Dermis microvascular lymphatic vessel endothelial cell (primary cell): ENCODE measurements around the gene CCDC28B. TPM values are rescaled to one million over a fixed set of nuclear protein-coding genes. Genes with fewer than 3 reads are reported as not detected.

ENCODE experiments used
- DNase-seq, 2 donors: peaks; one replicate each; pipeline versions ENCODE4 v3.0.0 to v3.0.0-alpha.2; 2010; ENCODE audit warnings: low read depth in 2 of 2
- total RNA-seq: library from RNA; depleted of rRNA; stranded (reverse); fragments of >200 nt; gene quantifications from 2 replicates; pipeline ENCODE4 v1.2.1, GENCODE V29; 2014

CCDC28B gene
- total RNA-seq, 1 donor from 2014 or later, result 24.4 TPM

GRCh38 chr1:32221980-32222755 lies 21.8 kb downstream of the CCDC28B start, which contains the start of the genes EIF3I and TMEM234:
Gene EIF3I (plus strand): TSS chr1:32222407. CDS start chr1:32222442, 35 bp downstream.
Gene TMEM234 (minus strand): TSS chr1:32222353. CDS start chr1:32222322, 31 bp downstream.
- DNase-seq, result peak; percentile 91 to 94

DNA sequence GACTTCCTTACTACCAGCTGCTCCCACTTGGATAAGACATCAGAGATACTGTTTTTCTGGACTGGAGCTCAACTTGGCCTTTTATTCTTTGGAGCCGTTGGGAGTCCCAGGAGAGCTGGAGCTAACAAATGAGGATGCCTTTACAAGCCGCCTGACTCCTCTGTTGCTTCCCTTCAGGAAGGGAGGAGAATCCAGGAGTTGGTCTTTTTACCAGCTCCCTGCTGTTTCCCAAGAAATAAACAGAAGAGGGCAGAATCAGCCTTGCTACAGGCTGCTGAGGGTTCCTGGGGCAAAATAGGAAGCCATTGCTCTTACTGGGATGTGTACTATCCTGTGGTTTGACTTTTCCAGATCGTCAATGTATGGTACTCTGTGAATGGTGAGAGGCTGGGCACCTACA lies 23.3 kb downstream of the CCDC28B start:
- DNase-seq, result peak in 1 of 2 donors; percentile 52

- no peak for DNase-seq
Measured at GRCh38 chr1:32224285-32224684, 23.9 kb downstream of the CCDC28B start.

DNA sequence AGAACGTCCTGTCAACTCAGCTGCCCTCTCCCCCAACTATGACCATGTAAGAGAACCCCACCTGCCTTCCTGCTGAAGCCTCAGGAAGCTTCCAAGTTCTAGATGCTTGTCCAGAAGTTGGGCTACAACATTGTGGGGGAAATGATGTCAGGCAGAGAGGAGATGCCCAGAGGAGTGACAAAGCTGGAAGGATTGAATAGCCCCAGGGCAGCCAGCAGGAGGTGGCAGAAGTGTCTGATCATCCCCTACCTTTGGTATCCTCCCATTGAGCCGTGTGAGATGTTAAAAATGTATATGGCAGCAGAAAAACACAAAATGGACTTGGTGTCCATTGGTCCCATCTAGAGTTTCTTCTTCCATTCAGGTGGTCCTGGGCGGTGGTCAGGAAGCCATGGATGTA lies 28.4 kb downstream of the CCDC28B start:
- DNase-seq, result no peak

DNA sequence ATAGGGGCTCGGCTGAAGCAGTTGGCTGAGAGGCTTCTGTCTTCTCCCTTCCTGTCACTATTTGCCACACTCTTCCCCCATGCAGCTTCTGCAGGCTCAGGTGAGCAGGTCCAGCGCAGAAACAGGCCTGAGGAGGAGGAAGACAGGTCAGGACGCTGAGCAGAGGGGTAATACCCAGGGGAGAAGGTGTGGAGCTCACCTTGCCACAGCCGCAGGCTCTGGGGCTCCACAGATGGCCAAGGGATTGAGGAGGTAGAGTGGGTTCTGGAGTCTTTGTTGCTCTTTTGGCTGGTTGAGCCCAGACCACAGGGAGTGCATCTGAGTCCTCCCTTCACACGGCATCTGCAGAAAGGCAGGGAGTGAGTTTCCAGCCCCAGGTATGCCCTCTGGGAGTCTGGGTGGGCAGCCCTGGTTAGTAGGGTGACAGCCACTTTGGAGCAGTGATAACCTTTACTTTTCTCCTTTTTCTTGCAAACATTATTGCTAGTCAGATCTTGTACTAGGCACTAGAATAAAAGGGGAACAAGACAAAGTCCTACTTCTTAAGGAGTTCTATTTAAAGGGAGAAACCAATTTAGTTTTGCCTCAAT lies 31.5 kb downstream of the CCDC28B start:
- no peak for DNase-seq

GRCh38 chr1:32232558-32233304 lies 32.3 kb downstream of the CCDC28B start:
- no peak for DNase-seq

- no peak for DNase-seq
Measured at GRCh38 chr1:32234792-32235191, 34.4 kb downstream of the CCDC28B start.

DNA sequence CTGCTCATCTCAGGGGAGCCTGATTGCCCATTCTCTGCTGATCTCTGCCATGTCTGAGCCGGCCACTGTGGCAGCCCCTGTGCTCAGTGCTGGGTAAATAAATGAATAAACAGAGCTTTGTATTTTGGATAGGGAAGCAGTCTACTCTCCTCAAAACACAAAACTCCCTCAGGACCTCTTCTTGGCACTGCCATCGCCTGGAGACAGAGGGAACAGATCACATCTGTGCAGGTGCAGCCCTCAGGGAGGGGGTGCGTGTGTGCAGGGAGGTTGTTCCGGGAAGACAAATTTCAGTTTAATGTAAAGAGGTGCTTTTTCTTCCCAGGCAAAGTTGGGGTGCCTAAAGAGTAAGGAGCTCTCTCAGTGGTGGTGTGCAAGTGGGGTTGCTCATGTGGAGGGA lies 38.9 kb downstream of the CCDC28B start:
- DNase-seq, result no peak

DNA sequence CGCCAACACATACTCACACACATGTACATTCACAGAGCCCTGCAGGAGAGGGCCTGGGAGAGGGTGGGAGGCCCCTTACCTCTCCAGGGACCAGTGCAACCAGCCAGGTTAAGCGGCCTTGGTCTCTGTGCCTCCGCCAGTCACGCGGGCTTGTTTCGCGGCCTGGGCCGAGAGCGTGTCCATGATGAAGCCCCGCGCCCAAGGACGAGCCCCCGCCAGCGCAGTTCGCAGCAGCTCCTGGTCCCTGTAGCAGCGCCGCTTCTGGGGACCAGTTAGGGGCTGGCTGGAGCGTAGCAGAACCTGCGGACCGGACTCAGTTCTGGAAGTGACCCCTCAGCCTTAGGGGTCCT lies 39.4 kb downstream of the CCDC28B start:
- DNase-seq, result no peak

DNA sequence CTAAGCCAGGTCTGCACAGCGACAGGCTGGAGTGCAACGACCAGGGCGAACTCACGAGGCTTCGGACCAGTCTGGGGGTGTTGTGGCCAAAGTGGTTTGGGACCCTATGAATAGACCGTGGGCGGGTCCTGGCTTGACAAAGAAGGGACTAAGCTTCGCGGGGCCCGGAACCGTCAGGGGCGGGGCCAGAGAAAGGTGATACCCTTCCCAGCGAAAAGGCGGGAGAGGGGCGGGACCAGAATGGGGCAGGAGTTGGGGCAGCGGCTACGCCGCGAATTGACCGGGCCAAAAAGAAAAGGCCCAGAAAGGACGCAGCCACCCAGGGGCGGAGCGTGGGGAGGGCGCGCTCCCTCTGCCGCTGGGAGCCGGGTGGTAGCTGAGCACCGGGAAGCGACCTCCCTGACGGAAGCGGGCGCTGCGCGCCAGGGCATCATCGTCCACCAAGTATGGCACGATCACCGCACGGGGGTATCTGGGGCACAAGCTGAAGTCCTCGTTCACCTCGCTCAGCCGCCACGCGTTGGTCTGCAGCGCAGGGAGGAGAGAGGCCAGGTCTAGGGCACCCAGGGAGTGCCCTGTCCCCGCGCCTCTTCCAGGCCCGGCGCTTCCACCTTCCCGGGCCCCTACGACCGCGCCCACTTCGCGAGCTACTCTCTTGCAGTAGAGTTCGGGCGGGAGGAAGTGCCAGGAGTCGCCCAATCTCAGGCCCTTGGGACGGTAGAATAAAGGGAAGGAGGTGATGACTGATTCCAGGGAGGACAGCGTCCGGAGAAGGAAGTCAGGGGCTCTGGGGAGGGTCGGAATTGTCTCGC lies 40.0 kb downstream of the CCDC28B start:
- DNase-seq, result peak in 1 of 2 donors; percentile 51

DNA sequence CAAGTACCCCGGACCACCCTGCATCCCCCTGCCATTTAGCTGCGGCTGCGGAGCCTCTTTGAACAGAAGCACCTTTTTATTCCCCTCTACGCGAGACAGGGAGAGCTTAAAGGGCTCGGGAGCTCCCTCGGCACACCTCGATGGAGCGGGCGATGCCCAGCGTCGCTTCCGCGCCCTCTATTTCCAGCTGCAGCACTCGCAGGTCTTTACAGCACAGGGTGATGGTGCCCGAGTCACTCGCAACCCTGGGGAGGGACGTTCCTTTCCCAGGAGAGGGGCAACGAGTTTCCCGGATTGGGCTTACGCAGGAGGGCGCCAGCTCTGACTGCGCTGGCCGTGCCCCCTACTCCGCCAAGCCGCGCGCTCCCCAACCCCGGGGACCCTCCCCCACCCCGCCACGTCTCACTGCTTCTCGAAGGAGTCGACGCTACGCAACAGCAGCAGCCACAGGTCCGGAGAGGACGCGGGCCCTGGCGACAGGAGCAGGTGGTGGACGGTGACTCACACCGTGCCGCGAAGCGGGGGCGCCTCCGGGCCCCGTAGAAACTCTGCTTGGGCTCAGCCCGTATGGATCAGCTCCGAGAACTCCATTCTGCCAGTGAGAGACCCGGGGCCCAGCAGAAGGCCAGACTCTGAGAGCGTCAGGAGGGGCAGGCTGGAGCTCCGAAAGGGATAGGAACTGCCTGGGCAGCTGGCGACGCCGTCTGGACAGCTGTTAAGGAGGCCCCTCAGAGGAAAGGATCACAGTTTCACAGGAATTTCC lies 40.8 kb downstream of the CCDC28B start:
- DNase-seq, result peak in 1 of 2 donors; percentile 77

- peak in 1 of 2 donors; percentile 25 for DNase-seq
Measured at GRCh38 chr1:32242341-32242851, 42.0 kb downstream of the CCDC28B start.

DNA sequence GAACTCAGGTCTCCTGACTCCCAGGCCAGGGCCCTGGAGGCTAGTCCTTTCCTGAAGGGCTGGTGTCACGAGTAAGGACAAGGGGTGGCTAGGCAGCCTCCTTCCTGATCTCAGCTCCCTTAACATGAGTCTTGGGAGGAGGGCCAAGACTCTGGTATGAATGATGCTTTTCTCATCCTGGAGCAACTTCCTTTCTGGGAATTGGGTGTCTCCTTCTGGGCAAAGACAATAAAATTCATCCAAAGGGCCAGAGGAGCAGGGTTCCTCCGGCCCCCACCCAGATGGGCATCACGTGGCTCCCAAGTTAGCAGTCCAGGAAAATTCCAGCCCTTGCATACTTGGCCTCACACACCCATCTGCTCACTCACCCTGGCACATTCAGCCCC lies 46.5 kb downstream of the CCDC28B start, which contains the start of gene FAM167B:
TSS of gene FAM167B (plus strand) at position 335 of the 386 bp plus-strand sequence. CDS start 200 bp downstream, outside the sequence.
- peak in 1 of 2 donors; percentile 41 for DNase-seq

DNA sequence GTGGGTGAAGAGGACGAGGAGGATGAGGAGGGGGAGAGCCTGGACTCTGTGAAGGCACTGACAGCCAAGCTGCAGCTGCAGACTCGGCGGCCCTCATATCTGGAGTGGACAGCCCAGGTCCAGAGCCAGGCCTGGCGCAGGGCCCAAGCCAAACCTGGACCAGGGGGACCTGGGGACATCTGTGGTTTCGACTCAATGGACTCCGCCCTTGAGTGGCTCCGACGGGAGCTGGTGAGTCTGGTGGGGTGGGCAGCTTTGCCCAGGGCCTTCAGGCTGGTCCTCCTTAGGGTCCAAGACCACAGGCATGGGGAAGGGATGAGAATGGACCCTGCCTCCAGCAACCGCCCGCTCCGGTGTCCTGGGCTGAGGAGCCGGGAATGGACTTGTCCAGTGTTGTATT lies 47.1 kb downstream of the CCDC28B start:
- no peak for DNase-seq

DNA sequence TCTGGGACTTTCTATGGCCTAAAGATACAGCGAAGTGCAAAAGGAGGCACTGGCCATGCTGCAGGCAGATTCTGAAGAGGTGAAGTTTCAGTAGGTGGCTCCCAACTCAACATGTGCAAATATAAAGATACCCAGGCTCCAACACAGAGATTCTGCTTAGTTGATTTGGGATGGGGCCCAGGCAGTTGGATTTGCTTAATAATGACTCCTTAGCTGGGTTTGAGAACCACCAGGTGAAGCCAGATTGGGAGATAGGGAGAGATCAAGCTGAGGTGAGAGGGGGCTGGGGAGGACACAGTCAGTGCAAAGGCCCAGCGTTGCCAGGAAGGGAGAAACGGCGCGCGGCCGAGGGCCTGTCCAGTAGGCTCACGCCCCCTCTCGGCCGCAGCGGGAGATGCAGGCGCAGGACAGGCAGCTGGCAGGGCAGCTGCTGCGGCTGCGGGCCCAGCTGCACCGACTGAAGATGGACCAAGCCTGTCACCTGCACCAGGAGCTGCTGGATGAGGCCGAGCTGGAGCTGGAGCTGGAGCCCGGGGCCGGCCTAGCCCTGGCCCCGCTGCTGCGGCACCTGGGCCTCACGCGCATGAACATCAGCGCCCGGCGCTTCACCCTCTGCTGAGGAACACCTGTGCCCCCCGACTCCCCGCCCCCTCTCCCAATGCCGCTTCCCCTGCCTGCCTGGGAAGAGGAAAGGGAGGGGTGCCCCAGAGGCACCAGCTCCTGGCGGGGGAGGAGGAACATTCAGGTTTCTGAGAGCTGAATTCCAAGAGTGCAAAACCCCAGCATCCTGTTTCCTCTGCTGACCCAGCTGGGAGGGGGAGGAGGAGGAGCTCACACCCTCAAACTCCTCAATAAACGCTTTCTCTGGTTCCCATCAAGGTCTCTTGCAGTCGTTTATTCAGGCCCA lies 47.8 kb downstream of the CCDC28B start:
- peak; percentile 72 to 84 for DNase-seq

- peak; percentile 91 to 92 for DNase-seq
Measured at GRCh38 chr1:32249831-32250525, 49.6 kb downstream of the CCDC28B start.

GRCh38 chr1:32250893-32251716 lies 50.7 kb downstream of the CCDC28B start, which contains the start of gene LCK:
Gene LCK (plus strand): TSS chr1:32251265. CDS start chr1:32274330, 23,065 bp downstream.
- no peak for DNase-seq
